ENCODE data around the gene DICER1.

DICER1 gene

GRCh38 chr14:95062946-95063345, 94.4 kb downstream of the DICER1 start:
- DNase-seq (ENCODE audit: low read depth in 1 of 2, low spot score in 1 of 2): no peak

DNA sequence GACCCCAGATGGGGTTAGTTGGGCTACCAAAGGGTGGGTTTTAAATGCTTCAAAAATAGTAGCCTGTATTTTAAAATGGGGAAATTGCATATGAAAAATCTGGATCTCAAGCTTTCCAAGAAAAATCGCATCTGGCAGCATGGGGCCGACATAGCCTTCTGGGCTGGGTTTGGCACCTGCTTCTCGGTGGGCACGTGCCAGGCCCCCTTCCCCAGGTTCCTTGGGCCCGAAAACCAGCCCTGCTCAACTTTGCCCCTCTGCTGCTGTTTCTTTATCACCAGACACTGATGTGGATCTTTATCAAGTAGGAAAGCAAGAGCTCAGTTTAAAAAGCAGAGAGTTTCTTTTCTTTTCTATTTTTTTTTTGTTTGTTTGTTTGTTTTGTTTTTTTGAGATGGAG, 95.1 kb downstream of the DICER1 start:
- no peak for DNase-seq (ENCODE audit: low read depth in 1 of 2, low spot score in 1 of 2)

GRCh38 chr14:95061317-95062093, 95.8 kb downstream of the DICER1 start:
- DNase-seq (ENCODE audit: low read depth in 1 of 2, low spot score in 1 of 2): no peak

GRCh38 chr14:95059126-95059525, 98.2 kb downstream of the DICER1 start:
- no peak for DNase-seq (ENCODE audit: low read depth in 1 of 2, low spot score in 1 of 2)

DNA sequence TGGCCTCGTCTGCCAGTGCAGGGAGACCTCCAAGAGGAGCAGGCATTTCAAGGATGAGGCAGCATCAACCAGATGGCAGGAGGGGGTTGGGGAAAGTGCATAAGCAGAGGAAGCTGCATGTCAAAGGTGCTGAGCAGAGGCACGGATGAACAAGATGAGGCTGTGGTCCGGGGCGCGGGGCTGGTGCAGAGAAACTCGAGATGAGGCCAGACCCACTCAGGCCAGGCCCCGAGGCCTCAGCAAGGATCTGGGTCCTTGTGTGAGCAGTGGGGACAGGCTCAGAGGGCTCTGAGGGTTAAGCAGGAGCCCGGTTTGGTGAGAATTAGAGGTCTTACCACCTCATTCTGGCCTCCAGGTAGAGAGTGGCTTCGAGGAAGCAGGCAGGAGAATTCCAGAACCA, 98.8 kb downstream of the DICER1 start:
- no peak for DNase-seq (ENCODE audit: low read depth in 1 of 2, low spot score in 1 of 2)

DNA sequence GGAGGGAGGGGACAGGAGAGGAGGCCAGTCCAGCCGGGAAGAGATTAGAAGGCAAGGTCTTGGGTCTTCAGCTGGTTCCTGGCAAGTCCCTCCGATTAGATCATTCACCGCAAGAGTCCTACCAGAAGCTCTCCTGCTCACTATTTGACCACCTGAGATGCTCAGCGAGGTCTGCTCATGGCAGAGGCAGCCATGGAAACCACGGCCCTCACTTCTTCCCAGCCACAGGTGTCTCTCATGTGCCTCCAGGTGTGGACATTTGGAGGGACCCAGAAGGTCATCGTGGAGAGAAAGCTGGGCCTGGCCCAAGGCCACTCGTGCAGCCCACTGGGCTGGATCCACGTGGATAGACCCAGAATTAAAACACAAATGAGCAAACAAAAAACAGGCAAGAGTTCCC, 99.5 kb downstream of the DICER1 start:
- DNase-seq (ENCODE audit: low read depth in 1 of 2, low spot score in 1 of 2): no peak

- DNase-seq (ENCODE audit: low read depth in 1 of 2, low spot score in 1 of 2): no peak
Measured at GRCh38 chr14:95057147-95057546, 100.2 kb downstream of the DICER1 start.

DNA sequence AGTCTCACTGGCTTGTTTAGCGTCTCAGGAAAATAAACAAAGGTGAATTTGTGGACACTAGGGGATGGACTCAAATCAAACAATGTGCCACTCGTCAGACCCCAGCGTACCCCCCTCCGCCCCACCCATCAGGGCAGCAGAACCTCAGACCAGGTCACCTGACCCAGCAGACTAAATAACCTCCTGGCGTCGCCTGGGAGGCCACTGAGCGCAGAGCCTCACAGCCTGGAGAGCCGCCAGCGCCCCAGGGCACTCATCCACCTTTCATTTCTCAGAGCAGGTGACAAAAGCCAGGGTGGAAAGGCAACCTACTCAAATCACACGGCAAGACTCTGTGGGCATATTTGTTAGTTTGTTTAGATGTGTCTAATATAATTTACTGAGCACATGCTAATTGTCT, 100.9 kb downstream of the DICER1 start:
- DNase-seq (ENCODE audit: low read depth in 1 of 2, low spot score in 1 of 2): no peak

GRCh38 chr14:95055318-95055717, 102.0 kb downstream of the DICER1 start:
- DNase-seq (ENCODE audit: low read depth in 1 of 2, low spot score in 1 of 2): no peak

GRCh38 chr14:95054346-95055280, 102.7 kb downstream of the DICER1 start:
- no peak for DNase-seq (ENCODE audit: low read depth in 1 of 2, low spot score in 1 of 2)

- DNase-seq (ENCODE audit: low read depth in 1 of 2, low spot score in 1 of 2): no peak
Measured at GRCh38 chr14:95052016-95052585, 105.2 kb downstream of the DICER1 start.

DNA sequence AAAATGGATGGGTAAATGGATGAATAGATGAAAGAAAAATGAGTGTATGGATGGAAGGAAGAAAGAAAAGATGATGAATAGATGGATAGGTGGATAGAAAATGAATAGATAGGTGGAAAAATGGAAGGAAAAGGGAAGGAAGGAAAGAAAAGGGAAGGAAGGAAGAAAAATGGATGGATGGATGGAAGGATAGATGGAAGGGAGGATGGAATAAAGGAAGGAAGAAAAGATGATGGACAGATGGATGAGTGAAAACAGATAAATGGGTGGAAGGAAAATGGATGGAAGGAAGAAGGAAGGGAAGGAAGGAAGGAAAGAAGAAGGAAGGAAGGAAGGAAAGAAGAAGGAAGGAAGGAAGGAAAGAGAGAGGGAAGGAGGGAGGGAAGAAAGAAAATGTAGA, 107.4 kb downstream of the DICER1 start:
- no peak for DNase-seq (ENCODE audit: low read depth in 1 of 2, low spot score in 1 of 2)

GRCh38 chr14:95048771-95049312, 108.5 kb downstream of the DICER1 start:
- DNase-seq (ENCODE audit: low read depth in 1 of 2, low spot score in 1 of 2): no peak

- DNase-seq (ENCODE audit: low read depth in 1 of 2, low spot score in 1 of 2): no peak
Measured at GRCh38 chr14:95047754-95048153, 109.6 kb downstream of the DICER1 start.

DNA sequence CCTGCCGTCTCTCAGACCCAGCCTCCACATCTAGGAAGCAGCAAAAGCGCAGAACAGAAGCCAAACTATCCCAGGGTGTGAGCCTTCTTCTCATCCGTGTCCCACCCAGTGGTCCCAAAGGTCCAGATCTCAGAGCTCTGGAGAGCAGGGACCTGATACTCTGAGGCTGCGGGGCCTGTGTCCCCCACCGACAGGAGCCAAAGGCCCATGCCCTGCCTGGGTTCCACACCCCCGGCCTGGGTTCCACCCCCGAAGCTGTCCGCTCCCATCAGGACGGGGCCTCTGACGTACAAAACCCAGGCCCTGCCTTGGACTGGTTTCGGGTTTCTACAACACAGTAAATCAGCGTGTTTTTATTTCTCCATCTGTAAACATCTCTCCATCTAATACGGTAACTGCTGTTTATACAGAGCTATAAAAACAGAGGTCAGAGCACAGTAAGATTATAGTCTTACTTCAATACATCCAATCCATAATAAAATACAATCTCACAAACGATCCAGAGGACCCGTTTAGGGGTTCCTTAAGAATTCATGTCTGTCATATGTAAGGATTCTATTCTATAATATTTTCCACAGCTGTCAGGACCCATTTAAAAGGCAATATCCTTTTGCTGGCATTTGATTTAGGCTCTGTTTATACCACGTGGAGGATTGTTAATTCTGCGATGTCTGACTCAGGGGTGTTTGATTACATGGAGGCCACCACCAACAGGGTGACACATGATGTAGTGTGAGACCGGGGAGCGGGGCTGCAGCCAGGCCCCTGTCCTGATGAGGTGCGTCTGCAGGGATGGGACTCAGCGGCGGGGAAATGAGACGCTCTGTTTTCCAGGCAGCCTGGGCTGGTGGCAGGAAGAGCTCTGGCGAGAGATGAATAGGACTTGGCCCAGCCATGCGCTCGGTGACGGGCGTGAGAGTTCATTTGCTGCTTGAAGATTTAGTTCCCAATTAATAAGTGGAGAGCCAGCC, 110.3 kb downstream of the DICER1 start:
- no peak for DNase-seq (ENCODE audit: low read depth in 1 of 2, low spot score in 1 of 2)

- no peak for DNase-seq (ENCODE audit: low read depth in 1 of 2, low spot score in 1 of 2)
Measured at GRCh38 chr14:95045836-95046430, 111.4 kb downstream of the DICER1 start.

DNA sequence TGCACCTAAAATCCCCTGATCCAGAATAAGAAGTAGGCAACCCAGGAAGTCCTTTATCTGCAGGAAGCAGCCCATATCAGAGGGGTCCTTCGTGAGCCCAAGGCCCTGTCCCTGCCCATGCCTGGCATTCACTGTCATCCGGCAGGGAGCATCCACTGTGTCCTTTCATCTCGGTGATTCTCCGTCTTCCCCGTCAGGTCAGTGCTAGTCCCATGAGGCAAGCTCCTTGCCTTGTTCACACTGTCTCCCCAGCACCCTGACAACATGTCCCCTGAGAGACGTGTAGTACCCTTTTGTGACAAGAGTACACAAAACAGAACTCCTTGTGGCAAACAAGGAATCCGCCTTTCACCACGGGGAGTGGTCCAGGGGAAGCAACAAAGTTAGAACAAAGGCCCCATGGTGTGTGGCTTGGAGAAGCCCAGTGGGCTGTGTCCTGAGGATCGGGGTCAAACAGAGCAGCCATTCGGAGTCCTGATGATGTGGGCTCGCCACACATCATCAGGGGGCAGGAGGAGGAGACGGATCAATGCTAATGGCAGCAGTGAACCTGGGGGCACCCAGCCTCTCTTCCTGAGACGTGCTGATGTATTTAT, 112.1 kb downstream of the DICER1 start:
- no peak for DNase-seq (ENCODE audit: low read depth in 1 of 2, low spot score in 1 of 2)

DNA sequence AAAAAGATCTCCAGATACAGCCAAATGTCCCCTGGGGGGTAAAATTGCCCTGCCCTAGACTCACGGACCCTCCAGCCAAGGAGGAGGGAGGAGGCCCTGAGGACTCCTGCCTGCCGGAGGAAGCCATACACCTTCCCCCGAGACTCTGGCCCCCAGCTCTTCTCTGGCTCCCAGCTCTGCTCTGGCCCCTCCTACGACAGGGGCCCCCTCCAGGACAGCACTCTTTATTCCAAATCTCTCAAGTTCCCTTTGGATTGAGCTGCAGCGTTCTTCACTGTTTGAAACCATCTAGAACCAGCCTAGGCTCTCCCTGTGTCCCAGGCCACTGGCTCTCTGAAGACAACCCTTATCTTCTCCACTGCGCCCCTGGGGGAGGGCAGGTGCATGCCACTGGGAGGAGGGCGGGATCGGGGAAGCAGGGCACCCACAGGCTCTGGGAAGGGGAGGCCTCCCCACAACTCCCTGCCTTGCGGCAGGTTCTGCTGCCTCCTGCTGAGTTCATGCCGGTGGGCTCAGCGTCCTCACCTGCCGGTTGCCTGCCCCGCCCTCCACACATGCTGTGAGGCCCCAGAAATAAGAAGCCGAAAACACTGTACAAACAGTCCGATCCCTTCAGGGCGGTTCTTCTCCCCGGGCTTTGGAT, 112.7 kb downstream of the DICER1 start:
- DNase-seq (ENCODE audit: low read depth in 1 of 2, low spot score in 1 of 2): no peak

Data from activated CD4-positive, alpha-beta T cell treated with anti-CD3 and anti-CD28 coated beads, Interleukin-2, amount 50 U/mL, for 24 hours (primary cell).